Activated T-helper 9 cell treated with anti-CD3 and anti-CD28 coated beads, Interleukin-2, amount 50 U/mL, for 16 hours (primary cell): Measurements from ENCODE around the gene ENAH.
"Not testable (repeated sequence)": the region's sequence is repeated elsewhere in the genome, so short reads cannot be mapped to it uniquely, and the experiment has no call there.

ENCODE experiments used
- DNase-seq: peaks from one replicate; pipeline ENCODE4 v3.0.0-alpha.2; 2020; ENCODE audit warnings: low read depth

Gene ENAH

GRCh38 chr1:225644666-225645065 is 8.3 kb downstream of the ENAH start:
- no peak for DNase-seq

- DNase-seq: no peak
Measured at GRCh38 chr1:225642177-225642576, 10.7 kb downstream of the ENAH start.

GRCh38 chr1:225638853-225639252 is 14.1 kb downstream of the ENAH start:
- no peak for DNase-seq

- no peak for DNase-seq
Measured at GRCh38 chr1:225637651-225638199, 15.2 kb downstream of the ENAH start.

- not testable (repeated sequence) for DNase-seq
Measured at GRCh38 chr1:225636992-225637391, 15.9 kb downstream of the ENAH start.

GRCh38 chr1:225635649-225636048 is 17.3 kb downstream of the ENAH start:
- DNase-seq: no peak

- not testable (repeated sequence) for DNase-seq
Measured at GRCh38 chr1:225632836-225633235, 20.1 kb downstream of the ENAH start.

GRCh38 chr1:225631021-225631663 is 21.8 kb downstream of the ENAH start:
- DNase-seq: no peak

- no peak for DNase-seq
Measured at GRCh38 chr1:225629483-225629882, 23.4 kb downstream of the ENAH start.

- not testable (repeated sequence) for DNase-seq
Measured at GRCh38 chr1:225628794-225629193, 24.1 kb downstream of the ENAH start.

- no peak for DNase-seq
Measured at GRCh38 chr1:225627304-225627947, 25.5 kb downstream of the ENAH start.

- DNase-seq: no peak
Measured at GRCh38 chr1:225626698-225627097, 26.2 kb downstream of the ENAH start.

- no peak for DNase-seq
Measured at GRCh38 chr1:225617956-225618355, 35.0 kb downstream of the ENAH start.

- no peak for DNase-seq
Measured at GRCh38 chr1:225617479-225617878, 35.4 kb downstream of the ENAH start.

- DNase-seq: not testable (repeated sequence)
Measured at GRCh38 chr1:225615403-225615790, 37.5 kb downstream of the ENAH start.

- no peak for DNase-seq
Measured at GRCh38 chr1:225613006-225613405, 39.9 kb downstream of the ENAH start.

GRCh38 chr1:225612287-225612686 is 40.6 kb downstream of the ENAH start:
- no peak for DNase-seq

GRCh38 chr1:225611537-225612223 is 41.2 kb downstream of the ENAH start:
- DNase-seq: no peak

GRCh38 chr1:225610539-225610938 is 42.4 kb downstream of the ENAH start:
- no peak for DNase-seq

- DNase-seq: no peak
Measured at GRCh38 chr1:225608014-225608796, 44.7 kb downstream of the ENAH start.

- DNase-seq: no peak
Measured at GRCh38 chr1:225607355-225607754, 45.6 kb downstream of the ENAH start.
